ENCODE data around the gene HMOX1.
"Not testable (repeated sequence)": the region's sequence is repeated elsewhere in the genome, so short reads cannot be mapped to it uniquely, and the experiment has no call there.

HMOX1 gene

GRCh38 chr22:35381424-35382009, 621 bp downstream of the HMOX1 start:
- no peak for DNase-seq

GRCh38 chr22:35383679-35384071, 2.8 kb downstream of the HMOX1 start:
- DNase-seq = no peak

GRCh38 chr22:35384527-35384926, 3.6 kb downstream of the HMOX1 start:
- no peak for DNase-seq

- no peak for DNase-seq
Observed at GRCh38 chr22:35384975-35385588, 4.2 kb downstream of the HMOX1 start.

- no peak for DNase-seq
Observed at GRCh38 chr22:35386670-35387288, 5.9 kb downstream of the HMOX1 start.

GRCh38 chr22:35390933-35391332, 10.0 kb downstream of the HMOX1 start:
- DNase-seq = no peak

- no peak for DNase-seq
Observed at GRCh38 chr22:35392357-35392756, 11.5 kb downstream of the HMOX1 start.

- DNase-seq = no peak
Observed at GRCh38 chr22:35393116-35394010, 12.5 kb downstream of the HMOX1 start.

GRCh38 chr22:35394011-35394312, 13.1 kb downstream of the HMOX1 start:
- no peak for DNase-seq

- DNase-seq = no peak
Observed at GRCh38 chr22:35394810-35395563, 14.1 kb downstream of the HMOX1 start.

- not testable (repeated sequence) for DNase-seq
Observed at GRCh38 chr22:35396622-35397021, 15.7 kb downstream of the HMOX1 start.

- DNase-seq = no peak
Observed at GRCh38 chr22:35397095-35397904, 16.4 kb downstream of the HMOX1 start.

GRCh38 chr22:35398591-35398973, 17.7 kb downstream of the HMOX1 start:
- no peak for DNase-seq

- DNase-seq = peak in 1 of 2 experiments; percentile 27
Observed at GRCh38 chr22:35399114-35399677, 18.3 kb downstream of the HMOX1 start.

GRCh38 chr22:35399678-35400500, 19.0 kb downstream of the HMOX1 start, which contains the start of gene MCM5:
Gene MCM5 (plus strand): TSS chr22:35400140. CDS start chr22:35400439, 299 bp downstream.
- DNase-seq = peak; percentile 79 to 94

GRCh38 chr22:35400501-35400790, 19.6 kb downstream of the HMOX1 start:
- no peak for DNase-seq

- no peak for DNase-seq
Observed at GRCh38 chr22:35401863-35402262, 21.0 kb downstream of the HMOX1 start.

- no peak for DNase-seq
Observed at GRCh38 chr22:35403356-35403755, 22.5 kb downstream of the HMOX1 start.

- no peak for DNase-seq
Observed at GRCh38 chr22:35404176-35404575, 23.3 kb downstream of the HMOX1 start.

- DNase-seq = no peak
Observed at GRCh38 chr22:35406443-35406842, 25.5 kb downstream of the HMOX1 start.

GRCh38 chr22:35407362-35407761, 26.5 kb downstream of the HMOX1 start:
- no peak for DNase-seq
